Measurements from ENCODE around the gene SULT1A1. TPM values are rescaled to one million over a fixed set of nuclear protein-coding genes. Genes with fewer than 3 reads are reported as not detected.
"Not testable (repeated sequence)": the region's sequence is repeated elsewhere in the genome, so short reads cannot be mapped to it uniquely, and the experiment has no call there.

Gene SULT1A1
- total RNA-seq: 1.1 to 4.9 TPM (median 2.2 TPM) in 3 replicates
- long read RNA-seq, partial matches to known transcripts: 0 of 3 reads
- long read RNA-seq, other reads (novel, unspliced or antisense): 1 of 3 reads

DNA sequence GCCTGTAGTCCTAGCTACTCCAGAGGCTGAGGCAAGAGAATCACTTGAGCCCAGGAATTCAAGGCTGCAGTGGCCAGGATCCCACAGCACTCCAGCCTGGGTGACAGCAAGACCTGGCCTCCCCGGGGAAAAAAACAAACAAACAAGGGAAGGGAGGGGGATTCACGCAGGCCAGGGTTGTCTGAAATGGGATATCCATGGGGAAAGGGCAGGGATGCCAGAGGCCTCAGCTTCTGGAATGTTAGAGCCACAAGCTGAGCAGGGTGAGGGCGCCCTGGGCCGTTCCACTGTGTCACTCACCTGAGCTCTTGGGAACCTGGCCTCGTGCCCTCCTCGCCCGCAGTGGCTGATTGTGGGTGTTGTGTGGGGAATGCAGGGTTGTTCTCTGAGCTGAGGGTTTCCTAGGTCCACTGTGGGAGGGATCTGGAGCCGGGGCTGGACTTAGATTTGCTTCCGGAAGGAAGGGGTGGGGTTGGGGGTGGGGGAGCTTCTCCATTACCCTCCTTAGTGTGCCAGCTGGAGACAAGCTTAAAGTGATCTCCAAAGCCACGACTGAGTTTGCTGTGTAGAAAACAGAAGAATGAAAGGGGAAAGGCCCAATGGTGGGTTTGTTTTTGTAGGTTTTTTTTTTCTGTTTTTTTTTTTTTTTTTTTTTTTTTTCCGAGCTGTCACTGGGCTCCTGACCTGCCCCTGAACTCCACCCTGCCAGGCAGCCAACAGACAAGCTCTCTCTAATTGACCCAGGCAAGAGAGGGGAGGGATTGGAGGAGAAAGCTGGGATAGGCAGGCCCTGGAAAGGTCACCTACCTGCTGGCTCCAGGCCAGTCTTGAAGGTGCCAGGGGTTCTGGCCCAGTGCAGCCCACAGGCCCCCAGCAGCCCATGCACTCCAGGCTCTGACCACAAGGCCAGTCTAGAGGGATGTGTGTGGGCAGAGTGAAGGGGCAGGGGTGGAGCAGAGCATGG lies at the start of gene SULT1A1:
TSS of gene SULT1A1 (minus strand) at position 414 of the 964 bp plus-strand sequence. CDS start 1,189 bp downstream, outside the sequence.
- H3K4me3 Mint-ChIP-seq (ENCODE audit: unreplicated experiment): peak within 1 kb of the TSS; percentile 28
- DNase-seq (ENCODE audit: low spot score): peak; percentile 80
- no peaks in the 10 kb centered on the region for H3K9me3 Mint-ChIP-seq (ENCODE audit: low read depth)
- no peaks in the 10 kb centered on the region for H3K27me3 Mint-ChIP-seq (ENCODE audit: low read depth)
- TF ChIP-seq, protein P1, sequence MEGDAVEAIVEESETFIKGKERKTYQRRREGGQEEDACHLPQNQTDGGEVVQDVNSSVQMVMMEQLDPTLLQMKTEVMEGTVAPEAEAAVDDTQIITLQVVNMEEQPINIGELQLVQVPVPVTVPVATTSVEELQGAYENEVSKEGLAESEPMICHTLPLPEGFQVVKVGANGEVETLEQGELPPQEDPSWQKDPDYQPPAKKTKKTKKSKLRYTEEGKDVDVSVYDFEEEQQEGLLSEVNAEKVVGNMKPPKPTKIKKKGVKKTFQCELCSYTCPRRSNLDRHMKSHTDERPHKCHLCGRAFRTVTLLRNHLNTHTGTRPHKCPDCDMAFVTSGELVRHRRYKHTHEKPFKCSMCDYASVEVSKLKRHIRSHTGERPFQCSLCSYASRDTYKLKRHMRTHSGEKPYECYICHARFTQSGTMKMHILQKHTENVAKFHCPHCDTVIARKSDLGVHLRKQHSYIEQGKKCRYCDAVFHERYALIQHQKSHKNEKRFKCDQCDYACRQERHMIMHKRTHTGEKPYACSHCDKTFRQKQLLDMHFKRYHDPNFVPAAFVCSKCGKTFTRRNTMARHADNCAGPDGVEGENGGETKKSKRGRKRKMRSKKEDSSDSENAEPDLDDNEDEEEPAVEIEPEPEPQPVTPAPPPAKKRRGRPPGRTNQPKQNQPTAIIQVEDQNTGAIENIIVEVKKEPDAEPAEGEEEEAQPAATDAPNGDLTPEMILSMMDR (IDR thresholded peaks at IDR 0.05): no peak
- H3K27ac Mint-ChIP-seq (ENCODE audit: unreplicated experiment): no peak within 1 kb of the TSS
- H3K36me3 Mint-ChIP-seq (ENCODE audit: low read depth): no peaks in the 10 kb centered on the region
- peaks cover 7% of the 10 kb centered on the region for H3K4me1 Mint-ChIP-seq (ENCODE audit: low read depth)

DNA sequence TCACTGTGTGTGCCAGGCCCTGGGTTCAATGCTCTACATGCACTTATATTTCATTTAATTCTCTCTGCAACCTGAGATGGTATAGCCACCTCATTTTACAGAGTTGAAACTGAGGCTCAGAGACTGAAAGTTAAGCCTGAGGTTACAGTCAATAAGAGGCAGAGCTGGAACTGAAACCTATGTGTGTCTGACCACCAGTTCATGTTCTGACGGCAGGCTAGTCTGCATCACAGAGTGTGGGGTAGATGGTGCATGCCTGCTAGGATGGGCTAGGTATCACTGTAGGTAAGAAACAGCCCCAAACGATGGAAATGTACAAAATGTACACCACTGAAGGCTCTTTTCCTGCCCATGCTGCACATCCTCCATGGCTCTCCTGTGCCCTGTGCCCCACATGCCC lies 30.1 kb upstream of the SULT1A1 start:
- not testable (repeated sequence) for H3K27ac Mint-ChIP-seq (ENCODE audit: unreplicated experiment); H3K27me3 Mint-ChIP-seq (ENCODE audit: low read depth); H3K9me3 Mint-ChIP-seq (ENCODE audit: low read depth); H3K36me3 Mint-ChIP-seq (ENCODE audit: low read depth); DNase-seq (ENCODE audit: low spot score); H3K4me3 Mint-ChIP-seq (ENCODE audit: unreplicated experiment)
- H3K4me1 Mint-ChIP-seq (ENCODE audit: low read depth): peaks cover 11% of the 10 kb centered on the region

DNA sequence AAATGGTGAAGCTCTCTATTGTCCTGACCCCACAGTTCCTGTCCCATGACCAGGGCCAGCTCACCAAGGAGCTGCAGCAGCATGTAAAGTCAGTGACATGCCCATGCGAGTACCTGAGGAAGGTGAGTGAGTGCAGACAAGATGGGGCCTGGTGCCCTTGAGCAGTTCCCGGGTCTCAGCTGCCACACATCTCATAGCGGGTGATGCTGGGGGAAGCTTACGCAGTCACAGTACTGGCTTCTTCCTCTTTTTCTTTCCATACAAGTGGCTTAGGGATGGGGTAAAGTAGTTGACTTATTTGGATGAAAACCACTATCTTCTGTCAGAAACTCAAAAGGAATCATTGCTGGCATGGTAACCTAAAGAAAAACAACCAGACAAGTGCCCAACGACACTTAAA lies 28.5 kb upstream of the SULT1A1 start:
- H3K4me3 Mint-ChIP-seq (ENCODE audit: unreplicated experiment); DNase-seq (ENCODE audit: low spot score); H3K9me3 Mint-ChIP-seq (ENCODE audit: low read depth); H3K36me3 Mint-ChIP-seq (ENCODE audit: low read depth); H3K27ac Mint-ChIP-seq (ENCODE audit: unreplicated experiment); H3K27me3 Mint-ChIP-seq (ENCODE audit: low read depth): not testable (repeated sequence)
- H3K4me1 Mint-ChIP-seq (ENCODE audit: low read depth): peaks cover 11% of the 10 kb centered on the region

DNA sequence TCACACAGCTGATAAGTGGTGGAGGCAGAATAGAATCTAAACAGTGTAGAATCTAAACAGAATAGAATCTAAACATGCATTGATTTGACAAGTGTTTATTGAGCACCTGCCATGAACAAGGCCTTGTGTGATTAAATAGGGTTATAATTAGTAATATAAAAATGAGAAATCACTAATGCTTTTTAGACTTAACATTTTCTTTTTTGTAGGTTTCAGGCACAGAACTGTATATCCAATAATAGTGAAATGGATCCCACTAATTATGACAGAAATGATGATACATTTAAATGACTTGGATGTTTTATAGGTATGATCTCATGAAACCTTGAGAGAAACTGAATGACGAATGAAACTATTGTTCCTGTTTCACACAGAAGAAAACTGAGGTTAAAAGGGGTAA lies 27.9 kb upstream of the SULT1A1 start, which contains the start of gene NPIPB8:
TSS of gene NPIPB8 (plus strand) at position 301 of the 400 bp plus-strand sequence. CDS start 296 bp downstream, outside the sequence.
- not testable (repeated sequence) for H3K4me3 Mint-ChIP-seq (ENCODE audit: unreplicated experiment); H3K27me3 Mint-ChIP-seq (ENCODE audit: low read depth); H3K9me3 Mint-ChIP-seq (ENCODE audit: low read depth); DNase-seq (ENCODE audit: low spot score); H3K36me3 Mint-ChIP-seq (ENCODE audit: low read depth)
- Mint-ChIP-seq H3K4me1 (ENCODE audit: low read depth) (peaks cover 11% of the 10 kb centered on the region), H3K27ac (ENCODE audit: unreplicated experiment) (peak within 1 kb of the TSS; percentile 5)

DNA sequence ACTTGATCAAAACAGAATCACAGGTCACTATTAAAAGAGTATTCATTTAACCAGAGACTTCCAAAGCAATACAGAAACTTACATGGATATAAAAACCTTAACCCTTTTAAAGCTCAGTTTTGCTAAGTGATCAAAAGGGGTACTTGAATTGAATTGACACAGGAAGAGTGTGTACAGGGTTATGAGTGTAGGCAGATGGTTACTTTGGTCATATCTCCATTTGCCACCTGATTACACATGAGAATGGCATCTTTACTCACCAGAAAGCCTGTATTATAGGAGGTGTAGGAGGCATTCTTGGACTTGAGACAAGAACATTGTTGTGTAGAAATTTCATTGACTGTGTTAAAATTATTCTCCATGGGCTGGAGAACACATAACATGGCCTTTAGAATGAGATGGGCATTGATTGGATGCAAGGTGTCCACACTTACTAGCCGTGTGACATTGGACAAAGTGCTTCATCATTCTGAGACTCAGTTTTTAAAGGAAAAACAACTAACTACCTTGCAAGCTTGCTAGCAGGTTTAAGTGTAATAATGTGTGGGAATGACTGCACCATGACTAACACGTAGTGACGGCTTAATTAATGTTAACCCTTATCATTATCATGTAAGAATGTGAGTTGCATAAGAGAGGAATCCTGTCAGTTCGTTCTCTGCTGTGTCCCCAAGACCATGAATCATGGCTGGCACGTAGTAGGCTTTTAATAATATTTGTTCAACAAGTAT lies 26.4 kb upstream of the SULT1A1 start:
- not testable (repeated sequence) for H3K27me3 Mint-ChIP-seq (ENCODE audit: low read depth); H3K36me3 Mint-ChIP-seq (ENCODE audit: low read depth); H3K9me3 Mint-ChIP-seq (ENCODE audit: low read depth); H3K4me3 Mint-ChIP-seq (ENCODE audit: unreplicated experiment); DNase-seq (ENCODE audit: low spot score)
- Mint-ChIP-seq H3K27ac (ENCODE audit: unreplicated experiment) (peak overlapping the region; percentile 78), H3K4me1 (ENCODE audit: low read depth) (peaks cover 11% of the 10 kb centered on the region)

DNA sequence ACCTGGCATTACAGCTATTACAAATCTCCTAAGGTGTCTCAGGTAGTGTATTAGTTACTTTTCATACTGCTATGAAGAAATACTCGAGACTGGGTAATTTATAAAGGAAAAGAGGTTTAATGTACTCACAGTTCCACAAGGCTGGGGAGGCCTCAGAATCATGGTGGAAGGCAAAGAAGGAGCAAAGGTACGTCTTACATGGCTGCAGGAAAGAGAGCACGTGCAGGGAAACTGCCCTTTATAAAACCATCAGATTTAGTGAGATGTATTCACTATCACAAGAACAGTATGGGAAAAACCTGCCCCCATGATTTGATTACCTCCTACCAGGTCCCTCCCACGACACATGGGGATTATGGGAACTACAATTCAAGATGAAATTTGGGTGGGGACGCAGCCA lies 21.1 kb upstream of the SULT1A1 start:
- DNase-seq (ENCODE audit: low spot score); H3K4me3 Mint-ChIP-seq (ENCODE audit: unreplicated experiment); H3K27ac Mint-ChIP-seq (ENCODE audit: unreplicated experiment); H3K27me3 Mint-ChIP-seq (ENCODE audit: low read depth); H3K4me1 Mint-ChIP-seq (ENCODE audit: low read depth); H3K9me3 Mint-ChIP-seq (ENCODE audit: low read depth); H3K36me3 Mint-ChIP-seq (ENCODE audit: low read depth): not testable (repeated sequence)

DNA sequence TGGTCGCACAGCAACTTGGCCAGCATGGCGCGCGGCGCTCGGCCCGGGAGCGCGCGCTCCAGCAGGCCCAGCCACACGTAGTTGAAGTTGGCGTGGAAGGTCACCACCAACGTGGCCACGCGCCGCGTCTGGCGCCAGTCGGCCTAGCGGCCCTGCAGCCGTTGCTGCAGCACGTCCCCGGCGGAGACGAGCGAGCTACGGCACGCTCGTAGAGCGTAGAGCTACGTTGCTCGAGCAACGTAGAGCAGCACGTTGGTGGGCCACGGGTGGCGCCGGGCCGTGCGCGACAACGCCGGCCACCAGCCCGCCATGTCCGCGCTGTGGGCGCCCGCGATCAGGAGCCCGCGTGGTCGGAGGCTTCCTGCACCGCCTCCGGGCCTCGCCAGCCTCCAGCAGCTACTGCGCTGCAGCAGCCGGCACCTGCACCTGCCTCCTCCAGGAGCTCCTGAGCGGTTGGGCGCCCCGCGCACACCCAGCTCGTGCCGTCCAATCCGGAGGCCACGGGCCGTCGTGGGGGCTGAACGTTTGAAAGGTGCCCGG lies 13.4 kb upstream of the SULT1A1 start:
- Mint-ChIP-seq H3K4me3 (ENCODE audit: unreplicated experiment) (no peak overlapping the region), H3K36me3 (ENCODE audit: low read depth) (no peaks in the 10 kb centered on the region), H3K9me3 (ENCODE audit: low read depth) (peaks cover 3% of the 10 kb centered on the region), H3K4me1 (ENCODE audit: low read depth) (no peaks in the 10 kb centered on the region), H3K27me3 (ENCODE audit: low read depth) (peaks cover 6% of the 10 kb centered on the region), H3K27ac (ENCODE audit: unreplicated experiment) (no peak overlapping the region)
- DNase-seq (ENCODE audit: low spot score): no peak
- TF ChIP-seq, protein P1 (IDR thresholded peaks at IDR 0.05): no peak

DNA sequence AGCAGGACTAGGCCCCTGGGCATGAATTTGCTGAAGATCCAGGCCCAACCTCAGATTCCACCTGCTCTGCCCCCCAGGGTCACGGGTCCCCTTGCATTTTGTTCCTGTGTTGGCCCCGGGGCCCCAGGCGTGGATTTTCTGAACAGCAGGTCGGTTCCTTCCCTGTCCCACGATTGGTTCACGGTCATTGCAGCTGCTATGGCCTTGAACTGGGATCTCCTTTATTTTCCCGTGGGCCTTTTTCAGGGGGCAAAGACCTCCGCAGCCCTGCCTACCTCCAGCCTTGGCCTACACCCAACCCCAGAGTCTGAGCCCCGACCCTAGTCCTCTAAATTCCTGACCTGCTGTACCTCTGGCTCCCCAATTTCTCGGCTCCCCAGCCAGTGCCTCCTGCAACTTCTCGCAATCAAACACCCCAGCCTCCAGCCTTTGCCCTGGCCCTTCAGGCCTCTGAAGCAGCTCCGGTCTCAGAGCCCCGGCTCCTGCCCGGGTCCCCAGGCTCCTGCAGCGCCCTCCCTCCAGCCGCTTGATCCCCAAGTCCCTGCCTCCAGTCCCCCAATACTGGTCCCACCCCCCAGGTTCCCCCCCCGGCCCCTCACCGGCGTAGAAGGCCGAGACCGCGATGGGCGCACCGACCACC lies 12.8 kb upstream of the SULT1A1 start:
- H3K27ac Mint-ChIP-seq (ENCODE audit: unreplicated experiment); H3K4me1 Mint-ChIP-seq (ENCODE audit: low read depth); H3K36me3 Mint-ChIP-seq (ENCODE audit: low read depth); H3K4me3 Mint-ChIP-seq (ENCODE audit: unreplicated experiment); DNase-seq (ENCODE audit: low spot score); H3K9me3 Mint-ChIP-seq (ENCODE audit: low read depth); H3K27me3 Mint-ChIP-seq (ENCODE audit: low read depth): not testable (repeated sequence)

Measured in chondrocyte (in vitro differentiated cells).